ENCODE results near the gene MAP4K2.
A peak's percentile ranks its signal among the peaks of the same experiment; 100 is the strongest.

The MAP4K2 gene

GRCh38 chr11:64803158-64803845 is at the start of gene MAP4K2:
TSS of gene MAP4K2 (minus strand) at chr11:64803214. CDS start at chr11:64803149, 65 bp downstream.
- Histone ChIP-seq H3K4me2 (ENCODE audit: low read depth, low read length) (peak within 1 kb of the TSS; percentile 86), H3K9ac (ENCODE audit: low read length) (peak within 1 kb of the TSS; percentile 60), H4K20me1 (ENCODE audit: insufficient read depth, low read length) (no peaks in the 10 kb centered on the region), H3F3A (ENCODE audit: insufficient read depth, low read length) (peaks cover 6% of the 10 kb centered on the region; the same call in 1 of the 2 replicates), H2AFZ (ENCODE audit: low read length) (peak within 1 kb of the TSS; percentile 82), H3K9me2 (replicated peaks; ENCODE audit: insufficient read depth, low read length) (no peaks in the 10 kb centered on the region), H3K4me1 (ENCODE audit: low read length) (peaks cover 6% of the 10 kb centered on the region; the same call in 1 of the 2 replicates), H3K79me2 (ENCODE audit: low read length) (no peaks in the 10 kb centered on the region), H3K4me3 (ENCODE audit: low read length) (peak within 1 kb of the TSS; percentile 73), H3K9me3 (replicated peaks; ENCODE audit: insufficient read depth, low read length) (no peaks in the 10 kb centered on the region), H3K36me3 (replicated peaks; ENCODE audit: insufficient read depth, low read length) (no peaks in the 10 kb centered on the region), H3K27me3 (replicated peaks; ENCODE audit: insufficient read depth, low read length) (no peaks in the 10 kb centered on the region), H3K27ac (ENCODE audit: low read length) (peak within 1 kb of the TSS; percentile 20; the same call in 1 of the 2 replicates)
- peak; percentile 86 for DNase-seq
- no peak for TF ChIP-seq EZH2 (optimal IDR thresholded peaks at IDR 0.05; ENCODE audit: low read depth, low read length)
- TF ChIP-seq EZH2phosphoT487 (IDR thresholded peaks at IDR 0.05; ENCODE audit: low read length): no peak
- TF ChIP-seq CTCF (IDR thresholded peaks at IDR 0.05; ENCODE audit: low read length): no peak

GRCh38 chr11:64851831-64852351 is 48.9 kb upstream of the MAP4K2 start:
- Histone ChIP-seq H4K20me1 (ENCODE audit: insufficient read depth, low read length) (no peaks in the 10 kb centered on the region), H3F3A (ENCODE audit: insufficient read depth, low read length) (peaks cover 22% of the 10 kb centered on the region), H3K9ac (ENCODE audit: low read length) (peak overlapping the region; percentile 80), H3K4me3 (ENCODE audit: low read length) (peak overlapping the region; percentile 43; the same call in 1 of the 2 replicates), H3K36me3 (replicated peaks; ENCODE audit: insufficient read depth, low read length) (0 out of 2 replicates have a peak, but pooled peaks cover 5% of the 10 kb centered on the region), H2AFZ (ENCODE audit: low read length) (no peak overlapping the region), H3K4me1 (ENCODE audit: low read length) (peaks cover 55% of the 10 kb centered on the region), H3K27me3 (replicated peaks; ENCODE audit: insufficient read depth, low read length) (no peaks in the 10 kb centered on the region), H3K9me3 (replicated peaks; ENCODE audit: insufficient read depth, low read length) (no peaks in the 10 kb centered on the region), H3K4me2 (ENCODE audit: low read depth, low read length) (peak overlapping the region; percentile 83), H3K9me2 (replicated peaks; ENCODE audit: insufficient read depth, low read length) (no peaks in the 10 kb centered on the region), H3K27ac (ENCODE audit: low read length) (peak overlapping the region; percentile 97), H3K79me2 (ENCODE audit: low read length) (no peaks in the 10 kb centered on the region)
- peak; percentile 83 for DNase-seq
- TF ChIP-seq EZH2phosphoT487 (IDR thresholded peaks at IDR 0.05; ENCODE audit: low read length): no peak

GRCh38 chr11:64850979-64851567 is 48.1 kb upstream of the MAP4K2 start:
- peak overlapping the region; percentile 97 for H3K27ac ChIP-seq (ENCODE audit: low read length)
- no peaks in the 10 kb centered on the region for H3K9me3 ChIP-seq (replicated peaks; ENCODE audit: insufficient read depth, low read length)
- DNase-seq: peak; percentile 95
- peak overlapping the region; percentile 51; the same call in 1 of the 2 replicates for H2AFZ ChIP-seq (ENCODE audit: low read length)
- no peak for TF ChIP-seq EZH2 (optimal IDR thresholded peaks at IDR 0.05; ENCODE audit: low read depth, low read length)
- TF ChIP-seq CTCF (IDR thresholded peaks at IDR 0.05; ENCODE audit: low read length): peak; percentile 46
- TF ChIP-seq EZH2phosphoT487 (IDR thresholded peaks at IDR 0.05; ENCODE audit: low read length): no peak
- no peaks in the 10 kb centered on the region for H3K9me2 ChIP-seq (replicated peaks; ENCODE audit: insufficient read depth, low read length)
- no peaks in the 10 kb centered on the region for H3K27me3 ChIP-seq (replicated peaks; ENCODE audit: insufficient read depth, low read length)
- peak overlapping the region; percentile 80 for H3K9ac ChIP-seq (ENCODE audit: low read length)
- peak overlapping the region; percentile 83 for H3K4me2 ChIP-seq (ENCODE audit: low read depth, low read length)
- no peaks in the 10 kb centered on the region for H3K79me2 ChIP-seq (ENCODE audit: low read length)
- no peaks in the 10 kb centered on the region for H4K20me1 ChIP-seq (ENCODE audit: insufficient read depth, low read length)
- peaks cover 22% of the 10 kb centered on the region for H3F3A ChIP-seq (ENCODE audit: insufficient read depth, low read length)
- H3K4me1 ChIP-seq (ENCODE audit: low read length): peaks cover 55% of the 10 kb centered on the region
- 0 out of 2 replicates have a peak, but pooled peaks cover 5% of the 10 kb centered on the region for H3K36me3 ChIP-seq (replicated peaks; ENCODE audit: insufficient read depth, low read length)
- peak overlapping the region; percentile 43 for H3K4me3 ChIP-seq (ENCODE audit: low read length)

Measured in MM.1S (cell line).